AG04449 (cell line): ENCODE results near the gene EPSTI1.

ENCODE experiments used
- CTCF ChIA-PET: fragments of 350-600 bp; formaldehyde crosslinking; extraction: SDS; loops from one replicate; lab custom pipeline; 2021; ENCODE audit warnings: antibody characterized with exemption; lab: Yijun Ruan, JAX
- POLR2A ChIA-PET: fragments of 400-600, 350-600 bp; formaldehyde crosslinking; extraction: SDS; loops from one replicate; lab custom pipeline; 2020; ENCODE audit warnings: antibody characterized with exemption, inconsistent platforms; lab: Yijun Ruan, JAX
- DNase-seq: peaks from one replicate; pipeline ENCODE4 v3.0.0-alpha.2; 2010; ENCODE audit warnings: low read depth, low spot score
- H3K4me3 ChIP-seq: 2 replicates; pipeline ENCODE4 v1.5.1; 2011; ENCODE audit warnings: low read depth, mild to moderate bottlenecking, control low read depth, low read length
- TF ChIP-seq, protein P1 (sequence below): IDR thresholded peaks from one replicate; pipeline ENCODE4 v1.5.1; 2011; ENCODE audit warnings: mild to moderate bottlenecking, moderate library complexity, low read length, control low read depth, inconsistent platforms; ENCODE audit not compliant: insufficient read depth; ENCODE audit errors: missing control alignments

Gene EPSTI1

DNA sequence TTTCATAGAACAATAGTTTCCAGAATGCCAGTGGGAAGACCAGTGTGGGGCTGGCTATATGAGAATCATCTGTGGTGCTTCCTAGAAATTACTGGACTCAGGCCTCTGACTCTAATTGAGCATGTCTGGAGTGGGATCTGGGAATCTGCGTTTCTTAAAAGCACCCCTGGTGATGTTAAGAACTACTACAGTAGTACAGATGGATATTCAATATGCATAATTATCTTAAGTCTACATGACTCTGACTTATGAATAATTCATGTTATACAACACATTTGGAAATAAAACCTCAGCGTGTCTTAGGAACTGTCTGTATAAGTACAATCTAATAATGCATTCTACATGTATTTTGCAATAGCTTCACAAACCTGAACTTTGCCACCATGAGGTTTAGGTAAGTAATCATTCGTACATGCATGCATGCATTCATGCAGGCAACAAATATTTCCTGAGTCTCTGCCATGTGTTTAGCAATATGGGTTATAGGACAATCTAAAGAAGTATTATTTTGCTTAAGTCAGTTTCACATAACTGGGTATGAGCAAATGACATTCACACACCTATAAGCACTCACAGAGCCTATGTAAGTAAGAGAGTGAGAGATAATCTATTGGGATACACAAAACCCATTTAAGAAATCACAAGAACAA, 62.0 kb downstream of the EPSTI1 start:
- DNase-seq, result no peak
- ChIA-PET POLR2A (interaction anchor here (0.6 kb wide), 1 partner anchor 34 kb away, joined by 3 read pairs; no protein-coding TSS in a partner anchor), CTCF (no interaction called here)
- TF ChIP-seq, protein P1, sequence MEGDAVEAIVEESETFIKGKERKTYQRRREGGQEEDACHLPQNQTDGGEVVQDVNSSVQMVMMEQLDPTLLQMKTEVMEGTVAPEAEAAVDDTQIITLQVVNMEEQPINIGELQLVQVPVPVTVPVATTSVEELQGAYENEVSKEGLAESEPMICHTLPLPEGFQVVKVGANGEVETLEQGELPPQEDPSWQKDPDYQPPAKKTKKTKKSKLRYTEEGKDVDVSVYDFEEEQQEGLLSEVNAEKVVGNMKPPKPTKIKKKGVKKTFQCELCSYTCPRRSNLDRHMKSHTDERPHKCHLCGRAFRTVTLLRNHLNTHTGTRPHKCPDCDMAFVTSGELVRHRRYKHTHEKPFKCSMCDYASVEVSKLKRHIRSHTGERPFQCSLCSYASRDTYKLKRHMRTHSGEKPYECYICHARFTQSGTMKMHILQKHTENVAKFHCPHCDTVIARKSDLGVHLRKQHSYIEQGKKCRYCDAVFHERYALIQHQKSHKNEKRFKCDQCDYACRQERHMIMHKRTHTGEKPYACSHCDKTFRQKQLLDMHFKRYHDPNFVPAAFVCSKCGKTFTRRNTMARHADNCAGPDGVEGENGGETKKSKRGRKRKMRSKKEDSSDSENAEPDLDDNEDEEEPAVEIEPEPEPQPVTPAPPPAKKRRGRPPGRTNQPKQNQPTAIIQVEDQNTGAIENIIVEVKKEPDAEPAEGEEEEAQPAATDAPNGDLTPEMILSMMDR, result no peak
- no peak overlapping the region for H3K4me3 ChIP-seq

DNA sequence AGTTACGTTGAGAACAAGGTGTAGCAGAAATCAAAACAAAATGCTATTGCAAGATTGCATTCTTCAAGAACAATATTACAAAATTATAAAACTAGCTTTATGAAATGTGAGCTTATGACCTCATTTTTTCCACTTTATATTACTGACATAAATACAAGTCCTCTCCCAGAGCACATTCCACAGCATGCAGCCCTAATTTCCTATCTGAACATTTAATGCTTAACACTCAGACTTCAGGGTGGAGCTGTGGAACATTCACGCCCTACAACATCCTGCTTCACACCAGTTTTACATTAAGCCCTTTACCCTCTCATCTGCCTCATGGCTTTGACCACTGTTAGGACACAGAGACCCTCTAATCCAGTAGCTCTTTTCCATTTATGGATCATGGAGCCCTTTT, 65.5 kb downstream of the EPSTI1 start:
- no peak overlapping the region for H3K4me3 ChIP-seq
- CTCF ChIA-PET, result interaction anchor here (1.0 kb wide), 1 partner anchor 9 kb away, joined by 3 read pairs; no protein-coding TSS in a partner anchor
- TF ChIP-seq, protein P1, result no peak
- DNase-seq, result peak; percentile 9
- POLR2A ChIA-PET, result no interaction called here

DNA sequence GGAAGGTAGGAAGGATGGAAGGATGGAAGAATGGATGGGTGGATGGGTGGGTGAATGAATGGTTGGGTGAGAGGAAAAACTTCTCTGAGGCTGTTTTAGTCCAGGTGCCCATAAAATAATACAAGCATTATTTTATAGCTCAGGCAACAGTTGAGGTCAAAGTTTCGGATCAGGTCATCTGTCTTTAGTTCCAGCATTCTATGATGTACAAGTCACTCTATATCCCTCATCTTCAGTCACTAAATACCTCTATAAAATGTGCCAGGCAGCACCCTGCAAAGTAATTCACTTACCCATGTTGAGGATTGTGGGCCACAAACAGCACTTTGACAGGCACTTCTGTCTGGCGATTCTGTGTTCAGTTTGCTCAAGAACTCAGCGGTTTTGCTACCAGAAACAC, 66.0 kb downstream of the EPSTI1 start:
- CTCF ChIA-PET, result interaction anchor here (1.0 kb wide), 1 partner anchor 9 kb away, joined by 3 read pairs; no protein-coding TSS in a partner anchor

DNA sequence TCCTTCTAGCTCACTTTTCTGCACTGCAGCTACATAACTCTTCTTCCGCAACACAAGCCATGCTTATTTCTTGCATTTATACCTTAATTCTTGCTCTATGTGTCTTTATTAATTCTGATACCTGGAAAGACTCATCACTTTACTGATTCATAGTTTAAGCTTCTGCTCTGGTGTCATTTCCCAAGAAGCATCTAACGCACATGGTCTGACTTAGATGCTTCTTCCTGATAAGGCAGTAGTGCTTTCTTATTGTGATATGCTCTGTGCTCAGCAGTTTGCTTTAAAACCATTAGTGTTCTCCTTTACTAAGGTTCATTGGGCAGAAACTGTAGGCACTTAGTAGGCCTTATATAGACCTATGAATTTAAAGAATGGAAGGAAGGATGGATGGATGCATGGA, 66.4 kb downstream of the EPSTI1 start:
- ChIA-PET POLR2A (no interaction called here), CTCF (interaction anchor here (1.0 kb wide), 1 partner anchor 8 kb away, joined by 3 read pairs; no protein-coding TSS in a partner anchor)
- H3K4me3 ChIP-seq, result no peak overlapping the region
- no peak for DNase-seq
- TF ChIP-seq, protein P1, result no peak

More for the DNA sequence above, 66.0 kb downstream of the EPSTI1 start:
- no peak for DNase-seq
- TF ChIP-seq, protein P1, result no peak
- no peak overlapping the region for H3K4me3 ChIP-seq
- POLR2A ChIA-PET, result no interaction called here

DNA sequence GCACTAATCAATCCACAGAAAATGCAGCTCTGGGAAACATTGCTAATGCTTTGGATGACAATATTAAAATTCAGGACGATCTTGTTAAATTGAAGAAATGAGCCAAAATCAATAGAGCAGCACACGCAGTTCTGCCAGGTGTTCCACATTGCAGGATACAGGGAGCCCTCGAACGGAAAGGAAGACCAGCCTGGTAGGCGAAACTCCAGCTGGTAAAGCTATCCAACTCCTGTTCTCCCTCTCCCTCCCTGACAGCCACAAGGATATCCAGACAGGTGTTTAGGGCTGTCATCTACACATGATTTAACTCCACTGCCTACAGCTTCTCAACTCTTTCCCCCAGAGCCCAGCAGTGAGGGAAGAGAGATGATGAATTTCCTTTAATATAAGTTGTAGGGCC, 67.7 kb downstream of the EPSTI1 start:
- no peak overlapping the region for H3K4me3 ChIP-seq
- DNase-seq, result no peak
- TF ChIP-seq, protein P1, result no peak
- CTCF ChIA-PET, result no interaction called here
- POLR2A ChIA-PET, result no interaction called here

DNA sequence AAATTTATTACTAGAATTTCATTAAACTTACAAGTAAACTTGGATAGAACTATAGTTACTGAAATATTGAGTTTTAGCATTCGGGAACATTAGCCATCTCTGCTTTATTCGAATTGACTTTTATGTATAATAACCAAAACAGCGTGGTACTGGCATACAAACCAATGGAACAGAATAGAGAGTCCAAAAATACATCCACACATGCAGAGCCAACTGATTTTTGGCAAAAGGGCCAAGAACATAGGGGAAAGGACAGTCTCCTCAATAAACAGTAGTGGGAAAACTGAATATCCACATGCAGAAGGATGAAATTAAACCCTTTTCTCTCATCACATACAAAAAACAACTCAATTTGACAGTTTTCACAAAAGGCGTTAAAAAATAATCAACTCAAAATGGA, 84.3 kb downstream of the EPSTI1 start:
- DNase-seq, result no peak
- H3K4me3 ChIP-seq, result no peak overlapping the region
- CTCF ChIA-PET, result no interaction called here
- TF ChIP-seq, protein P1, result no peak
- POLR2A ChIA-PET, result no interaction called here
